Neutrophil (primary cell): Measurements from ENCODE around the gene ARTN.

ENCODE experiments used
- H3K27ac ChIP-seq: fragments of 200-600 bp; sonication (generic); 2 replicates; pipeline ENCODE4 v1.5.1; 2016; ENCODE audit warnings: mild to moderate bottlenecking, moderate library complexity
- H3K27me3 ChIP-seq: fragments of 200-600 bp; sonication (generic); 2 replicates; pipeline ENCODE4 v1.6.0; 2016; ENCODE audit warnings: mild to moderate bottlenecking
- H3K36me3 ChIP-seq: fragments of 200-600 bp; sonication (generic); 2 replicates; pipeline ENCODE4 v1.5.1; 2017
- H3K4me1 ChIP-seq, 2 experiments: fragments of 200-600 bp in 1 of 2; sonication (generic) in 1 of 2; 1 replicate in 1 of 2; 2 replicates in 1 of 2; pipeline versions ENCODE4 v1.5.1 to v1.6.1; 2013 to 2016; ENCODE audit warnings: low read depth in 1 of 2, low read length in 1 of 2, mild to moderate bottlenecking in 1 of 2, moderate library complexity in 1 of 2; ENCODE audit not compliant: control insufficient read depth in 1 of 2, insufficient read depth in 1 of 2
- H3K4me3 ChIP-seq, 2 experiments: fragments of 200-600 bp in 1 of 2; sonication (generic) in 1 of 2; 1 replicate in 1 of 2; 2 replicates in 1 of 2; pipeline ENCODE4 v1.5.1; 2013 to 2016; ENCODE audit warnings: low read depth in 1 of 2, low read length in 1 of 2, mild to moderate bottlenecking in 1 of 2, moderate library complexity in 1 of 2
- H3K9me3 ChIP-seq: fragments of 200-600 bp; sonication (generic); 2 replicates; pipeline ENCODE4 v1.5.1; 2016
- TF ChIP-seq, protein P1 (sequence below): fragments of 200-600 bp; sonication (generic); IDR thresholded peaks from 2 replicates; pipeline ENCODE4 v1.5.1; 2016; ENCODE audit warnings: antibody characterized with exemption

Gene ARTN

DNA sequence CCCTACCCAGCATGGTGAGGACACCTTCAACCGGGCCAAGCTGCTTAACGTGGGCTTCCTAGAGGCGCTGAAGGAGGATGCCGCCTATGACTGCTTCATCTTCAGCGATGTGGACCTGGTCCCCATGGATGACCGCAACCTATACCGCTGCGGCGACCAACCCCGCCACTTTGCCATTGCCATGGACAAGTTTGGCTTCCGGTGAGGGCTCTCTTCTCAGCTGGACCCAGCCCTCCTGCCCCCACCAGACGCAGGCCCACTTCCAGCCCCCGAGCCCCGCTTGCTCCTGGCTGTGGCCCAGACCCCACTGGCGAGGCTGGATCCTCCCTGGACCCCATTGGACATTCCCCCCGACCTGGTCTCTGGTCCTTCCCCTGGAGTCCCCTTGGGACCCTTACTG lies 51.3 kb downstream of the ARTN start:
- Histone ChIP-seq H3K9me3 (no peaks in the 10 kb centered on the region), H3K4me3 (no peak overlapping the region), H3K4me1 (peaks cover 37 to 40% of the 10 kb centered on the region in 2 experiments), H3K27me3 (peaks cover 7% of the 10 kb centered on the region), H3K27ac (no peak overlapping the region), H3K36me3 (no peaks in the 10 kb centered on the region)
- TF ChIP-seq, protein P1, sequence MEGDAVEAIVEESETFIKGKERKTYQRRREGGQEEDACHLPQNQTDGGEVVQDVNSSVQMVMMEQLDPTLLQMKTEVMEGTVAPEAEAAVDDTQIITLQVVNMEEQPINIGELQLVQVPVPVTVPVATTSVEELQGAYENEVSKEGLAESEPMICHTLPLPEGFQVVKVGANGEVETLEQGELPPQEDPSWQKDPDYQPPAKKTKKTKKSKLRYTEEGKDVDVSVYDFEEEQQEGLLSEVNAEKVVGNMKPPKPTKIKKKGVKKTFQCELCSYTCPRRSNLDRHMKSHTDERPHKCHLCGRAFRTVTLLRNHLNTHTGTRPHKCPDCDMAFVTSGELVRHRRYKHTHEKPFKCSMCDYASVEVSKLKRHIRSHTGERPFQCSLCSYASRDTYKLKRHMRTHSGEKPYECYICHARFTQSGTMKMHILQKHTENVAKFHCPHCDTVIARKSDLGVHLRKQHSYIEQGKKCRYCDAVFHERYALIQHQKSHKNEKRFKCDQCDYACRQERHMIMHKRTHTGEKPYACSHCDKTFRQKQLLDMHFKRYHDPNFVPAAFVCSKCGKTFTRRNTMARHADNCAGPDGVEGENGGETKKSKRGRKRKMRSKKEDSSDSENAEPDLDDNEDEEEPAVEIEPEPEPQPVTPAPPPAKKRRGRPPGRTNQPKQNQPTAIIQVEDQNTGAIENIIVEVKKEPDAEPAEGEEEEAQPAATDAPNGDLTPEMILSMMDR = no peak

DNA sequence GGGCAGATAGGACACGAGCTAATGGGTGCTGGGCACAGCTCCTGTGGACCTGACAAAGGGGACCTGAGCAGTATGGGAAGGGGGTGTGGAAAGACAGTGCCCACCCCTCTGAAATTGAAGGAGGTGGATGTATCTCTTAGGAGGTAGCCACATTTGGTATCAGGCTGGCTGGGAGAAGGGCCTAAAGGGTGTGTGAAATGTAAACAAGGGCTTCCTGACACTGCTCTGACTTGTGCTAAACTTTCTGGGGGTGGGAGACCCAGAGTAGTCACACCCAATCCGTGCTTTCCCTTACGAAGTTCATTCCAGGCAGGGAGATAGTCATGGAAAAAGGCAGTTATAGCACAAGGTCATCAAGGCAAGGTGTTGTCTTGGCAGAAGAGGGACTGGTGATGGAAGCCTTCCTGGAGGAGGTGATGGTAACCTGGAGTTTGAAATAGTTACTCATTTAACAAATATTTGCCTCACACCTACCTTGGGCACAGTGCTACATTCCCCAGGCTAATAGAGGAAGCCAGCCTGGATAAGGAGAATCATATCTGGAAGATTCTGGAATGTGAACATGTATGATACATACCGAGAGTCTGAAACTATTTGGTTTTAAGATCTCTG lies 52.5 kb downstream of the ARTN start:
- no peaks in the 10 kb centered on the region for H3K9me3 ChIP-seq
- H3K4me1 ChIP-seq = peaks cover 31 to 34% of the 10 kb centered on the region in 2 experiments
- H3K4me3 ChIP-seq = no peak overlapping the region
- H3K36me3 ChIP-seq = no peaks in the 10 kb centered on the region
- H3K27me3 ChIP-seq = no peaks in the 10 kb centered on the region
- H3K27ac ChIP-seq = no peak overlapping the region
- TF ChIP-seq, protein P1 = no peak

DNA sequence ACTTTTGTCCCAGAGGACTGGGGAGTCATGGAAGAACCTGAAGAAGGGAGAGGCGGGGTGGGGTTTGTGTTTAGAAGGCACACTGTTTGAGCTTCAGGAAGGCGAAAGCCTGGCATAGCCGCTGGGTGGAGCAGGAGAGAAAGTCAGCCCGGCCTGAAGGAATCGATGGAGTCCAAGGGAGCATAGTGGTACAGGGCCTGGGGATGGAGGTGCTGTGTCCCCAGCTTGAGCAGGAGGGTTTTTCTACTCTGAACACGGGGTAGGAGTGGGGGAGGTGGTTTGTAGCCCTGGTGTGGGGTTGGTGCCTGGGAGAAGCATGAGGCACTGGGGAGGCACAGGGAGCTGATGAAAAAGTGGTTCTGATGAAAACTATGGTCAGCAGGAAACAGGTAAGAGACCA lies 53.1 kb downstream of the ARTN start:
- TF ChIP-seq, protein P1 = no peak
- H3K9me3 ChIP-seq = no peaks in the 10 kb centered on the region
- H3K27me3 ChIP-seq = no peaks in the 10 kb centered on the region
- no peaks in the 10 kb centered on the region for H3K36me3 ChIP-seq
- H3K4me3 ChIP-seq = no peak overlapping the region
- H3K27ac ChIP-seq = no peak overlapping the region
- peaks cover 30 to 31% of the 10 kb centered on the region in 2 experiments for H3K4me1 ChIP-seq
